T47D (cell line): ENCODE measurements around the gene HSFX1.
"Not testable (repeated sequence)": the region's sequence is repeated elsewhere in the genome, so short reads cannot be mapped to it uniquely, and the experiment has no call there.

Experiments used
- DNase-seq, 2 experiments: peaks; one replicate each; pipeline versions ENCODE4 v3.0.0 to v3.0.0-alpha.2; 2011 to 2012; ENCODE audit warnings: low read depth in 1 of 2, low spot score in 1 of 2
- JUND ChIP-seq: IDR thresholded peaks from 2 replicates; pipeline ENCODE4 v1.6.1; 2012; ENCODE audit warnings: low read depth
- in situ Hi-C: cut with HindIII; loops from 2 replicates; pipeline ENCODE4 v1.10.0; 2016; ENCODE audit warnings: low sequenced_read_pairs, low pct_unique_long_range_greater_than_20kb

The HSFX1 gene, protein sequence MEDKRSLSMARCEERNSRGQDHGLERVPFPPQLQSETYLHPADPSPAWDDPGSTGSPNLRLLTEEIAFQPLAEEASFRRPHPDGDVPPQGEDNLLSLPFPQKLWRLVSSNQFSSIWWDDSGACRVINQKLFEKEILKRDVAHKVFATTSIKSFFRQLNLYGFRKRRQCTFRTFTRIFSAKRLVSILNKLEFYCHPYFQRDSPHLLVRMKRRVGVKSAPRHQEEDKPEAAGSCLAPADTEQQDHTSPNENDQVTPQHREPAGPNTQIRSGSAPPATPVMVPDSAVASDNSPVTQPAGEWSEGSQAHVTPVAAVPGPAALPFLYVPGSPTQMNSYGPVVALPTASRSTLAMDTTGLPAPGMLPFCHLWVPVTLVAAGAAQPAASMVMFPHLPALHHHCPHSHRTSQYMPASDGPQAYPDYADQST

DNA sequence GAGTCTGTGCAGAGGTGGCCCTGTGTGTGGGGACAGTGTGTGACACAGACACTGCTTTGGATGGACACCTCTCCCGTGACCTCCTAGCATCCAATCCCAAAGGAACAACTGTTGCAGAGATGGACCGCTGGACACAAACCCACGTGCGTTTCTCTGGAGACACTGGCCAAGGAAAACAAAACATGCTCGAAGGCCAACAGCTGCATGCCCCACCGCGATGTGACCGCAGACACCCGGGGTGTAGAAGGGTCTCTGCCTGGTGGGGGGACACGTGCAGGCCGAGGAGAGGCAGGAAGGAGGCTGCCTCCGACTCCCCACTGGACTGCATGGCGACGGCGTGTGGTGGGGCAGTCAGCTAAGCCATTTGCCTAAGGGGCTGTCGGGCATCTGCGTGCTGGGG lies at the start of gene HSFX1:
TSS of gene HSFX1 (plus strand) at position 301 of the 400 bp plus-strand sequence. CDS start 614 bp downstream, outside the sequence.
- DNase-seq, in situ Hi-C loops: not testable (repeated sequence)

DNA sequence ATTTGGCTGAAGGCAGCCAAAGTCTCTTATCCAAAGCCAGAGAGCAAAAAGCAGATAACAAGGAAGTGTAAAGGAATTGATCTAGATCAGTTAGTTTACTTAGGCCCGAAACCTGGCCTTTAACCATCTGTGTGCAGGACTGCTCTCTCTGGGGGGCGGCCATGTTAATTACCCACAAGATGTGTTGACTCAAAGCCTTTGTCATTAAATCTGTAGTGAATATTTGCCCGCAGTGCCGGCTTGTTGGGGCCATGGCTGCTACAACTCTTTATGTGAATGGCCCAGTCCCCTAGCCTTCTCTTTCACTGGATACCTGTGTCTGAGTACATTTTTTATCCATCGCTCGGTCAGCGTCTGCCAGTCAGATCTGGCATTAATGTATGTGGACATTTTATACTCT lies 46.6 kb upstream of the HSFX1 start:
- in situ Hi-C loops, DNase-seq: not testable (repeated sequence)

DNA sequence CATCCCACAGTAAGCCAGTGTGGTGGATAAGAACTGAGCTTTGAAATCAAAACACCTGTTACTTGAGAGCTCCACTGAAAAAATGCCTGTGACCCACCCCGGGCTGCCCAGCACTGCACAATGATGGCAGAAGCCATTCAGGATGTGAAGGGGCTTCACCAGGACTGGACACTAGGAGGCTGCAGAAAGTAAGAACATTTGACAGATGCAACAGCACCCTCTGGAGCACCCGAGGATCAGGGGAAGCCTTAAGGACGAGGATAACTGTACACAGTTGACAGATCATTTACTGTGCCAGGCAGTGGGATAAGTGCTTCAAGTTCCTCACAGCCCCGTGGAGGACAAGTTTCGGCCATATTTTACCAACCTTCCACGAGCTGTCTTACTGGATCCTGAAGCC lies 31.6 kb upstream of the HSFX1 start:
- in situ Hi-C loops, DNase-seq: not testable (repeated sequence)

DNA sequence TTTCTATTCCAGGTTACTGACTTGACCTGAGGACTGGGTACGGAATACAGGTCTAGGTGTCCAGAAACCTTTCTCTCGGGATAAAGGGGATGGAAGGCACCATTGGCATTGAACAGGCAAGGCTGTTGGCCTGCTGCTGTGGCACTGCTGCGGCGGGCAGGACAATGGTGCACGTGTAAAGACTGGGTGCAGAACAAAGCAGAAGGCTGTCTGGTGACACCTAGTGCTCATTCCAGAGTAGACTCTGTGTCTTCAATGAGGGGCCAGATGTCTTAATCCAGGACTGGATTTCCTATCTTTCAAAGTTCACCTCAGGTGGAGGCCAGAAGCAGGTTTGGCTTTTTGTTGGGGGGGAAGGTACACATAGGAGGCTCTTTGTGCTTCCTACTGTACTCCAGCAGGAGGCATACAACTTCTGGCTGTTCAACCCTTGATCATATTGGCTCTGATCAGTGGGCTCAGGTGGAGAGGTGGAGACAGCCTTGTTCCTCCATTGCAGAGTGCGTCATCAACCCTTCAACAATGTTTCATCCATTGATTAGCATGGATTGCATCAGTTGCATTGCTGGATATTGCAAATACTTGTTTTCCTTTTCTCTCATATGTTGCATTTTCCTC lies 27.4 kb upstream of the HSFX1 start:
- in situ Hi-C loops, DNase-seq: not testable (repeated sequence)

DNA sequence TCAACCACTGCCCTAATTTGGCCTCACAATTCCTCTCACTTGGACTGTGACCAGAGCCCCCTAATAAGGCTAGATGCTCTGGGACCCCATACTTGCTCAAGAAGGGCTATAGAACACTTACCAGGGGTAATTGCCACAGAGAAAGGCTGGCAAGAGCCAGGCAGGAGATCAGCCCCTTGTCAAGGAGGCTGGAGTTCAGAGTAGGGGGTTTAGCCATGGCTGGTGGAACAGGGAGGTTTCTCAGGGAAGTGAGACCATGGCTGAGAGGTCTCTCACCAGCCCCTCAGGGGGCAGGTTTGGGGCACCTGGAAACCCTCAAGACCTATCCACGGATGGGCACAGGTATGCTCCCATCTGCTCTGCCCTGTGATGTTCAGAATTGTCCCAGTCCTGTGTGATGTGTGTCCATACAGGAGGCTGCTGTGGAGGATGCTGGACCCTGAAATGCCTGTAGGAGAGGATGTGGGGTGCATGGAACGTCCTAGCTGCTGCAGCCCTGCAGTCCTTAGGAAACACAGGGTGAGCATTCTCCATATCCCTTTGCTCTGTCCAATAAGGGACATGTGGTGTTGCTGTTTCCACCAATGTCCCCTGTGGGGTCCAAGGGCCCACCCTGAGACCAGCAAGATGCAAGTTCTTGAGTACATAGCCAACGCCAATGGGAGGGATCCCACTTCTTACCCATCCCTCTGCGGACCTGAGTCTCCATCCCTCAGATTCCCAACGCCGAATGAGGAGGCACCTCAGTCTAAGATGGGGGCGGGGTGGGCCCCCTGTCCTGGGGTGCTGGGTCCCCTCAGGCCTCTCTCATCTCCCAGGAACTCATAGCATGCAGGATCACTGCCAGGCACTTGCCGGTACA lies 16.4 kb upstream of the HSFX1 start:
- in situ Hi-C loops = no loop called here
- no peak for DNase-seq
- no peak for TF ChIP-seq JUND

DNA sequence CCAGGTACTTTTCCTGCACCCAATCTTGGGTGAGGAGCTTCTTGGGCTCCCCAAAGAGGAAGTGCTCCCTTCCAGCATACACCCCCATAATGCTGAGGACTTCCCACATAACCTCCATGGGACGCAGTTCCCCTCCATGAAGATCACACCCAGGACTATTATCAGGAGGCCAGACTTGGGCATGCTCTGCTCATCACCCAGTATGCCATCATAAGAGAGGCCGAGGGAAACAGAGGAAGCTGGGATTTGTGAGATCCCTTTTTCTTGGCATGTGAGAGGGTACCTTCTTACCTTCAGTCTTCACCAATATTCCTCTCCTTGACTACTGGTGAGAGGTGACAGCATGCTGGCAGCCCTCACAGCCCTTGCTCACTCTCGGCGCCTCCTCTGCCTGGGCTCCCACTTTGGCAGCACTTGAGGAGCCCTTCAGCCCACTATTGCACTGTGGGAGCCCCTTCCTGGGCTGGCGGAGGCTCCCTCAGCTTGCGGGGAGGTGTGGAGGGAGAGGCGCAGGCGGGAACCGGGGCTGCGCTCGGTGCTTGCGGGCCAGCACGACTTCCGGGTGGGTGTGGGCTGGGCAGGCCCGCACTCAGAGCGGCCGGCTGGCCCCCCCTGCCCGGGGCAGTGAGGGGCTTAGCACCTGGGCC lies 15.7 kb upstream of the HSFX1 start:
- DNase-seq = no peak
- in situ Hi-C loops = no loop called here

DNA sequence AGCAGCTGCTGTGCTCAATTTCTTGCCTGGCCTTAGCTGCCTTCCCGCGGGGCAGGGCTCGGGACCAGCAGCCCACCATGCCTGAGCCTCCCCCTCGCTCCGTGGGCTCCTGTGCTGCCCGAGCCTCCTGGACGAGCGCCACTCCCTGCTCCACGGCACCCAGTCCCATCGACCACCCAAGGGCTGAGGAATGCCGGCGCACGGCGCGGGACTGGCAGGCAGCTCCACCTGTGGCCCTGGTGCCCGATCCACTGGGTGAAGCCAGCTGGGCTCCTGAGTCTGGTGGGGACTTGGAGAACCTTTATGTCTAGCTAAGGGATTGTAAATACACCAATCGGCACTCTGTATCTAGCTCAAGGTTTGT lies 15.2 kb upstream of the HSFX1 start:
- DNase-seq, in situ Hi-C loops: not testable (repeated sequence)

More for the DNA sequence above, 15.7 kb upstream of the HSFX1 start:
- no peak for TF ChIP-seq JUND

DNA sequence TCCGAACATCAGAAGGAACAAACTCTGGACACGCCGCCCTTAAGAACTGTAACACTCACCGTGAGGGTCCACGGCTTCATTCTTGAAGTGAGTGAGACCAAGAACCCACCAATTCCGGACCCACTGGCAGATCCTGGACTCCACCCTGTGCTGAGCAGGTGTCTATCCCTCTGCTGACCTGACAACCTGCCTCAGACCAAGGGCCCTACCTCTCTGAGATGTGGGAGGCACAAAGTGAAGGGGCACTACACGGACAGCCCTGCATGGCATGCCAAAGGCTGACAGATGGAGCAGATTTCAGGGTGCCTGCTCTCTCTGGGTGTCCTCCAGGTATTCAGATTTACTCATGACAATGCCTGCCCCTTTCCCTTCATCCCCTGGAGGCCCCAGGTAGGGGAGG lies 14.0 kb upstream of the HSFX1 start:
- TF ChIP-seq JUND = no peak
- in situ Hi-C loops = no loop called here
- DNase-seq = no peak

DNA sequence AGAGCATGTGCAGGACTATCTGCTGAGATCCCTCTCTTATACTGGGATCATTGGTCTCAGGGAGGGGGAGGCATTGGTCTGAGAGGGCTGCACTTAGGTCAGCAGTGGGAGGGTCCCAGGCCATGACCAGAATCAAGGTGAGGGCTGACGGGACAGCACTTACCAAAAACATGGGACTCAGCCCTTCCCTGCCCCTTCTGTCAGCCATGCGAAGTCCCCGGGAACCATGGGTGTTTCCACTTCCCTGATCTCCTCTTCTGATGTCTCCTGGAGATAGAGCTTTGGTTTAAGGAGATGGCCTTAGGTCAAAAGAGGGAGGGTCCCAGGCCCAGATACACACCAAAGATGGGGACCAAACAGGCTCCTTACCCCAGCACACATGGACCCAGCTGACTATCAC lies 12.9 kb upstream of the HSFX1 start:
- no peak for DNase-seq
- in situ Hi-C loops = no loop called here
- TF ChIP-seq JUND = no peak

DNA sequence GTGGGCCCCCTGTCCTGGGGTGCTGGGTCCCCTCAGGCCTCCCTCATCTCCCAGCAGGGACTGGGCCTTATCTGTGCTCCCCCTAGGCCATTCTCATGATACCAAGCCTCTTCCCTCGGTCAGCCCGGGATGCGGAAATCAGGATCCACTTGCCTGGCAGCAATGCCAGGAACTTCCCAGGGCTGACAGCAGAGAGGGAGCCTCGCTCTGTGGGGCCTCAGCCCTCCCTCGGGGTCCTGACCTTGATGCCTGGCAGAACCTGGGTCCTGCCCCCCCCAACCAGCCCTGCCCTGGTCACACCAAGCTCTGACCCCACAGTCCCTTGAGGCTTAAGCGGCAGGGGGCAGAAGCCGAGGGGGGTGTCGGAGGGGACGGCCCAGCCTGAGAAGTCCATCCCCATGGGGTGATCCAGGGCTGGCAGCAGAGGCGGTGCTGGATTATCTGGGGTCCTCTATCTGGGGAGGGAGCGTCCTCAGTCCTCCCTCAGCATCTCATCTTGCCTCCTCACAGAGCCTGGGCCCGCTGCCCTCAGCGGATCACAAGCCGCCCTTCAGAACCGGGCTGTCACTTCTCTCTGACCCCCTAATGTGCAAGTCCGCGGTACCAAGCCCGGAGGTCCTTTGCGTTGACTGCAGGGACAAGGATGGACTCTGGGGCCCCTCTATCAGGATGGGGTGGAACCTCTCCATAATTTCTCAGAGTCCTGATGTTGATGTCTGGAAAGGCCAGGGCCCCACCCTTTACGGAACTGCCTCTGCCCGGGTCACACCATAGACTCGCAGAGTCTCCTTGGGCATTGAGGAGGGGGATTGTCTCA lies 11.8 kb upstream of the HSFX1 start:
- in situ Hi-C loops, DNase-seq: not testable (repeated sequence)

DNA sequence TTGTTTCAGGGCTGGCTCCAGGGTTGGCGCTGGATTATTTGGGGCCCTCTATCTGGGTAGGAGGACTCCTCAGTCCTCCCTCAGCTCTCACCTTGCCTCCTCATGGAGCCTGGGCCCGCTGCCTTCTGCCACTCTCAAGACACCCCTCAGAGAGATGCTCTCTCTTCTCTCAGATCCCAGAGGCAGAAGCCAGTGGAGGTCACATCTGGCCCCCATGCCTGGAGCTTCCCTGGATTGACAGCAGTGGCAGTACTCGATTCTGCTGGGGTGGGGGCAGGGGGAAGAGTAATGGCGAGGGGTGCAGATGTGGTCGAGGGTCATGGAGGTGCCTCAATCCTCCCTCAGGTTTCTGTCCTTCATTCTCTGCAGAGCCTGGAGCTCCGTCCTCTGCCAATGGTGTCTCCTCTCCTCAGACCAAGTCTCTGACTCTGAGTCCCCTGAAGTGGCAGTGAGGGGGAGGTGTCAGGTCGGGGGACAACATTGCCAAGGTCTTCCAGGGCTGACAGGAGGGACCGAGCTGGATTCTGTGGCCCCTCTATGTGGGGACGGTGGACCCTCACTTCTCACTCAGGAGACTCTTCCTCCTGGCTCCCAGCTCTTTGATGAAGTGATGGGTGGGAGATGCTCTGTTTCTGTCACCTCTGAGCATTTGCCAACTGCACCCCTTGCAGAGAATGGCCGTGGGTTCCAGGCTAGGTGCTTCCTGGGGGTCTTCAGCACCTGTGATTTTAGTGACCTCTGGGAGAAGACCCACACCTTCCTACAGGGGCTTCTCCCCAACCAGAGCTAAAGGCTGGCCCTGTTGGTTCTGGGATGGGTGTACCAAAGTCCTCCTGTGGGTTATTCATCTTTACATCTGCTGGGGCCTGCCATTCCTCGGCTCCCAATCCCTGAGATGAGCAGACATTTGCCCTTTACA lies 10.9 kb upstream of the HSFX1 start:
- no peak for DNase-seq

DNA sequence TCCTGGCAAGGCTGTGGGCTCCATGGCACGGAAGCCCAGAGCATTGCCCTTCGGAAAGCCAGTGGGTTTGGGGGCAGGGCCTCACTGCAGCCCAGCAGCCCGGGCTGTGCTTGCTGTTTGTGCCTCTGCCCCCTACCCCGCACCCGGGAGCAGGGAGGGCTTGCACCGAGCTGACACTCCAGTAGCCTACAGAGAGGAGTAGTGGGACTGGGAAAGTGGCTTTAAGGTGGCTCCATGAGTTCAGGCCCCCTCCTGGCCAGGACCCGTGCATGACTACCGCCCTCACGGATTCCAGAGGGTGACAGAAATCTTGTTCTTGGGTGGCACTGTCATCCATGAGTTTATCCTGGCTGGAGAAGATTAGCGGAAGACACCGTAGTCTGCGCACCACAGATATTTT lies 3.5 kb upstream of the HSFX1 start:
- in situ Hi-C loops, DNase-seq: not testable (repeated sequence)

More for the DNA sequence above, 10.9 kb upstream of the HSFX1 start:
- no peak for TF ChIP-seq JUND
- in situ Hi-C loops = no loop called here

DNA sequence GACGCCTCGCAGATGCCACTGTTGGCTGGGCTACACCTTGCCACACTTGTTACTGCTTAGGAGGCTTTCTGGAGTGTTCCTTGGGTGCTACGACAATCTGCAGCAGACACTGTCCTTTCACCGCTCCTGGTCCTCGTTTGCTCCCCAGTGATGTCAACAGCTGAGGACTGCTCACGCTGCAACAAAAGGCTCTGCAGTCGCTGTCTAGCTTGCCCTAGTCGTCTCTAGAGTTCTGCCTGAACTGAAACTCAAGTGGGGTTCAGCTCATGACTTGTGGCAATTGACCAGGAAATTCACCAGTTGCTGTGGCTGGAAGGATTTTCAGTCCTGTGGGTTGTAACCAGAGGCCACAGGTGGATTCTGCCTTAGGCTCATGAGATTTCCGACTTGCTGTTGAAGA lies 842 bp upstream of the HSFX1 start:
- in situ Hi-C loops, DNase-seq: not testable (repeated sequence)

DNA sequence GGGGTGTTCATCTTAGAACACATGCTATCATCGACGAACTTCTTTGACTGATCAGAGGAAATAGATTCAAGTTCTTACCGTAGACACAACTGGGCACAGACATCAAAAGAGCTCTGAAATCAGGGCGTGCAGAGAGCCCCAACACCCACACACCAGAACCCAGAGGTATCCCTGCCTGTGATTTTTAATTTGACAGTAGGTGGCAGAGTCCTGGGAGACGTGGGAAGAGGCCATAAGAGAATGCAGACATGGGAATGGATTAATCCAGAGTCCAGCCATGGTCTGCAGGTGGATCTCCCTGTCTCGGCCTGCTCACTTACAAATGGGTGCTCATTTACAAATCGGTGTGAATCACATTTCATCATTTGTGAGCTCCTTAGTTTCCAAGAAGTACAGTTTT lies 4.1 kb downstream of the HSFX1 start:
- in situ Hi-C loops, DNase-seq: not testable (repeated sequence)

DNA sequence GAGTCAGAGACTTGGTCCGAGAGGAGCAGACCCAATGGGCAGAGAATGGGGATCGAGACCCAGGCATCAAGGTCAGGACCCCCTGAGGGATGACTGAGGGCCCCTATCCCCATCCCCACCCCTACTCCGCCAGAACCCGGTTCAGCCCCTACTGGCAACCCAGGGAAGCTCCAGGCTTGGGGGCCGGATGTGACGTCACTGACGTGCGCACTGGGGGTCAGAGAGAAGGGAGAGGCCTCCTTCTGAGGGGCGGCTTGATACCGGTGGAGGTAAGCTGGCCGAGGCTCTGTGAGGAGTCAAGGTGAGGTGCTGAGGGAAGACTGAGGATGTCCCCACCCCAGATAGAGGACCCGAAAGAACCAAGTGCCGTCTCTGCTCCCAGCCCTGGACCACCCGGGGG lies 7.9 kb downstream of the HSFX1 start, which contains the start of gene MAGEA9:
TSS of gene MAGEA9 (plus strand) at position 204 of the 400 bp plus-strand sequence. CDS start 4,281 bp downstream, outside the sequence.
- in situ Hi-C loops, DNase-seq: not testable (repeated sequence)
